ENCODE results near the gene ZBTB46. TPM values are rescaled to one million over a fixed set of nuclear protein-coding genes. Genes with fewer than 3 reads are reported as not detected.

Gene ZBTB46
- total RNA-seq, 1 donor from 2014 or later = 42.1 TPM

DNA sequence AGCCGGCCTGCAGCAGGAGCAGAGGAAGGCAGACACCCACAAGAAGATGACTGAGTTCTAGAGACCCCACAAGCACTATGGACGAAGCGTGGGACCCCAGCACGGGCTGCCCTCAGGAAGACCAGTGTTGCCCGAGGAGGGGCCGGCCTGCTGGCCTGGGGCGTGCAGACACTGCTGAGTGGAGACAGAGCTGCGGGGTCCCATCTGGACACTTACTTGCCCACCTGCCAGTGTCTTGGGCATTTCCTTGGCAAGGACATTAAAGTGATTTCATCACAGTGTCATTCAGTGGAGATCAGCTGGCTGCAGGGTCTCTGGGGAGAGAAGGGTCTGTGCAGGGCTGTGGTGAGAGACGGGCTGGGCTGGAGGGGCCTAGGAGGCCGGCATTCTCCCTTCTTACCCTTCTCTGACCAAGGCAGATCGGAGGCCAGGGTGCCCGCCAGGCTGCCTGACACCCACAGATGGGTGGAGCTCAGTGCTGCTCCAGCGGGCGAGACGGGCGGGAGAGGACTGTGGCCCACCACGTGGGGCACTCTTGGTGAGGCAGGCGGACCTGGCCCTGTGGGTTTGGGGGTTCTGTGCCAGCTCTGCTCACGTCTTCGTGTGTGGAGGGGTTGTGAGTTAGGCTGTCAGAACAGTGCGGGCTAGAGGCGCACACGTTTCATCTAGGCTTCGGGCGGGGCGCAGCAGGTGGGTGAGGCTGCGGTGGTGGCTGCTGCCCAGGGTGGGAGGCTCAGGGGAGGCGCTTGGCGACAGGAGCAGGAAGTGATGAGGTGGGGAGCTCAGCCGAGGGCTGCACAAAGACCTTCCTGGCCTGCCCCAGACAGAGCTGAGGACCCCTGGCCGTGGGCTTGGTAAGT lies 95.0 kb downstream of the ZBTB46 start, which contains the start of gene LIME1:
TSS of gene LIME1 (plus strand) at position 806 of the 860 bp plus-strand sequence. CDS start 886 bp downstream, outside the sequence.
- Mint-ChIP-seq H3K9me3 (ENCODE audit: unreplicated experiment) (no peaks in the 10 kb centered on the region), H3K36me3 (ENCODE audit: low read depth, unreplicated experiment) (peaks cover 16% of the 10 kb centered on the region), H3K27me3 (ENCODE audit: unreplicated experiment) (peaks cover 16% of the 10 kb centered on the region), H3K27ac (ENCODE audit: unreplicated experiment) (no peak within 1 kb of the TSS), H3K4me1 (ENCODE audit: unreplicated experiment) (no peaks in the 10 kb centered on the region), H3K4me3 (ENCODE audit: unreplicated experiment) (peak within 1 kb of the TSS; percentile 77)
- TF ChIP-seq, protein P1, sequence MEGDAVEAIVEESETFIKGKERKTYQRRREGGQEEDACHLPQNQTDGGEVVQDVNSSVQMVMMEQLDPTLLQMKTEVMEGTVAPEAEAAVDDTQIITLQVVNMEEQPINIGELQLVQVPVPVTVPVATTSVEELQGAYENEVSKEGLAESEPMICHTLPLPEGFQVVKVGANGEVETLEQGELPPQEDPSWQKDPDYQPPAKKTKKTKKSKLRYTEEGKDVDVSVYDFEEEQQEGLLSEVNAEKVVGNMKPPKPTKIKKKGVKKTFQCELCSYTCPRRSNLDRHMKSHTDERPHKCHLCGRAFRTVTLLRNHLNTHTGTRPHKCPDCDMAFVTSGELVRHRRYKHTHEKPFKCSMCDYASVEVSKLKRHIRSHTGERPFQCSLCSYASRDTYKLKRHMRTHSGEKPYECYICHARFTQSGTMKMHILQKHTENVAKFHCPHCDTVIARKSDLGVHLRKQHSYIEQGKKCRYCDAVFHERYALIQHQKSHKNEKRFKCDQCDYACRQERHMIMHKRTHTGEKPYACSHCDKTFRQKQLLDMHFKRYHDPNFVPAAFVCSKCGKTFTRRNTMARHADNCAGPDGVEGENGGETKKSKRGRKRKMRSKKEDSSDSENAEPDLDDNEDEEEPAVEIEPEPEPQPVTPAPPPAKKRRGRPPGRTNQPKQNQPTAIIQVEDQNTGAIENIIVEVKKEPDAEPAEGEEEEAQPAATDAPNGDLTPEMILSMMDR (IDR thresholded peaks at IDR 0.05; ENCODE audit: unreplicated experiment) = no peak
- no peak for DNase-seq (ENCODE audit: low spot score)

DNA sequence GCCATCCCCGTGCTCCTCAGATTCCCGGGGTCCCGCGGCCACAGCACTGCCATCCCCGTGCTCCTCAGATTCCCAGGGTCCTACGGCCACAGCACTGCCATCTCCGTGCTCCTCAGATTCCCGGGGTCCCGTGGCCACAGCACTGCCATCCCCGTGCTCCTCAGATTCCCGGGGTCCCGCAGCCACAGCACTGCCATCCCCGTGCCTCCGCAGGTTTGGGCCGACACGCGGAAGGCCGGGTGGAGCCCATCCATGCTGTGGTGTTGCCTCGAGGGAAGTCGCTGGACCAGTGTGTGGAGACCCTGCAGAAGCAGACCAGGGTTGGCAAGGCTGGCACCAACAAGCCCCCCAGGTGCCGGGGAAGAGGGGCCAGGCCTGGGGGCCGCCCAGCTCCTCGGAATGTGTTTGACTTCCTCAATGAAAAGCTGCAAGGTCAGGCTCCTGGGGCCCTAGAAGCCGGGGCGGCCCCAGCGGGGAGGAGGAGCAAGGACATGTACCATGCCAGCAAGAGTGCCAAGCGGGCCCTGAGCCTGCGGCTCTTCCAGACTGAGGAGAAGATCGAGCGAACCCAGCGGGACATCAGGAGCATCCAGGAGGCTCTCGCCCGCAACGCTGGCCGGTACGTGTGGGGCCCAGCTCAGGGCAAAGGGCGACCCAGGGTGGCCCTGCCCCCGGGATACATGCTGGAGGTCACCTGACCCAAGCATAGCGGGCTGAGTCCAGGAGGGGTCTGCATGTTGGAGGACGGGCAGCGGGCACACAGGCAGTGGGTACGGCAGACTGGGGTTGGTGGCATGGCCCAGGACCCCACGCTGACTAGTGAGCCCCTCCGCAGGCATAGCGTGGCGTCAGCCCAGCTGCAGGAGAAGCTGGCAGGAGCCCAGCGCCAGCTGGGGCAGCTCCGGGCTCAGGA lies 95.9 kb downstream of the ZBTB46 start:
- TF ChIP-seq, protein P1 (IDR thresholded peaks at IDR 0.05; ENCODE audit: unreplicated experiment) = no peak
- Mint-ChIP-seq H3K36me3 (ENCODE audit: low read depth, unreplicated experiment) (peaks cover 16% of the 10 kb centered on the region), H3K27ac (ENCODE audit: unreplicated experiment) (no peak overlapping the region), H3K27me3 (ENCODE audit: unreplicated experiment) (peaks cover 16% of the 10 kb centered on the region), H3K4me3 (ENCODE audit: unreplicated experiment) (no peak overlapping the region), H3K9me3 (ENCODE audit: unreplicated experiment) (no peaks in the 10 kb centered on the region), H3K4me1 (ENCODE audit: unreplicated experiment) (no peaks in the 10 kb centered on the region)
- no peak for DNase-seq (ENCODE audit: low spot score)

DNA sequence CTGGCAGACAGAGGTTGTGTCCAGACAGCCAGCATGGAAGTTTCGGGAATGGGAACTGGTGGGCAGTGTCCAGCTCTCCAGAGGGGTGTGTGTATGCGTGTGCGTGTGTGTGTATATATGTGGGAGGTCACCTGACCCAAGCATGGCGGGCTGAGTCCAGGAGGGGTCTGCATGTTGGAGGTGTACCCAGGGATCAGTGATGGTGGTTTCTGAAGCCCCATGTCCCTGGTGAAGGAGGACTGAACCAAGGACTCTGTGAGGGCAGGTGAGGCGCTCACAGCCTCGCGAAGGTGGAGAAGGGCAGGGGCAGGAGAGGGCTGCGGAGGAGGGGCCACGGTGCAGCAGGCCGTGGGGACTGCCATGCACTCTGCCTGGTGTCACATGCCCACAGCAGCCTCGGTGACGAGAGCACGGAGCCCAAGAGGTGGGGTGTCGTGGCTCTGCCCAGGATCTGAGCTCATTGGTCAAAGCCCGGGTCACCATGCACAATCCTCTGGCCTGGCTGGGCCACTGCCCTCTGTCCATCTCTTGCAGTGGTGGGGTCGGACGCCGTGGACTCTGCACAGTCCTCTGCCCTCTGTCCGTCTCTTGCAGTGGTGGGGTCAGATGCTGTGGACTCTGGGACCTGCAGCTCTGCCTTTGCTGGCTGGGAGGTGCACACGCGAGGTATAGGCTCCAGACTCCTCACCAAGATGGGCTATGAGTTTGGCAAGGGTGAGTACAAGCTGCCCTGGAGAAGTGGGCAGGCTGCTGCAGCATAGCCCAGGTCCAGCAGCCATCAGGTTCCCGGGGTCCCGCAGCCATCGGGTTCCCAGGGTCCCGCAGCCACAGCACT lies 96.7 kb downstream of the ZBTB46 start:
- H3K4me3 Mint-ChIP-seq (ENCODE audit: unreplicated experiment) = peak overlapping the region; percentile 74
- TF ChIP-seq, protein P1 (IDR thresholded peaks at IDR 0.05; ENCODE audit: unreplicated experiment) = no peak
- no peaks in the 10 kb centered on the region for H3K4me1 Mint-ChIP-seq (ENCODE audit: unreplicated experiment)
- H3K27me3 Mint-ChIP-seq (ENCODE audit: unreplicated experiment) = peaks cover 16% of the 10 kb centered on the region
- no peak for DNase-seq (ENCODE audit: low spot score)
- no peaks in the 10 kb centered on the region for H3K9me3 Mint-ChIP-seq (ENCODE audit: unreplicated experiment)
- H3K36me3 Mint-ChIP-seq (ENCODE audit: low read depth, unreplicated experiment) = peaks cover 19% of the 10 kb centered on the region
- H3K27ac Mint-ChIP-seq (ENCODE audit: unreplicated experiment) = peak overlapping the region; percentile 14

DNA sequence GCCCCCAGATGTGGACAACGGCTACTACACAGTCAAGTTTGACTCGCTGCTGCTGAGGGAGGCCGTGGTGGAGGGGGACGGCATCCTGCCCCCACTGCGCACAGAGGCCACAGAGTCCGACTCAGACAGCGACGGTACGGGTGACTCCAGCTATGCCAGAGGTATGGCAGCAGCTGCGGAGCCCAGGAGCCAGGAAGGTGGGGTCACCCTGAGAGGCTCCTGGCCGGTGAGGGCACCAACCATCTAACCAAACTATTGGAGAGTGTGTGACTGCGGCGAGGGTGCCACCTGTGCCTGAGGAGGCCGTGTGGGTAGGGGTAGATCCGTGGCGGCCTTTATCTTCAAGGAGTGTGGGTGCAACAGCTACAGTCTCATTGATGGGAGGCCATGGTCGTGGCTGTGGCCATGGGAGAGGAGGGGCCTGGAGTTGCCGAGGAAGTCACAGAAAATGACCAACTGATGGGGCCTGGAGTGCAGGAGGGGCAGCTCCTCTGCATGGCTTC lies 97.4 kb downstream of the ZBTB46 start:
- Mint-ChIP-seq H3K4me1 (ENCODE audit: unreplicated experiment) (no peaks in the 10 kb centered on the region), H3K9me3 (ENCODE audit: unreplicated experiment) (no peaks in the 10 kb centered on the region), H3K36me3 (ENCODE audit: low read depth, unreplicated experiment) (peaks cover 22% of the 10 kb centered on the region), H3K27me3 (ENCODE audit: unreplicated experiment) (peaks cover 16% of the 10 kb centered on the region), H3K27ac (ENCODE audit: unreplicated experiment) (peak overlapping the region; percentile 14), H3K4me3 (ENCODE audit: unreplicated experiment) (peak overlapping the region; percentile 74)
- no peak for DNase-seq (ENCODE audit: low spot score)
- TF ChIP-seq, protein P1 (IDR thresholded peaks at IDR 0.05; ENCODE audit: unreplicated experiment) = no peak

All from endothelial cell (in vitro differentiated cells).